HG03460 (cell line): ENCODE data around the gene ISG20.

Experiments used
- ATAC-seq: cut with Tn5 transposase; IDR thresholded peaks from one replicate; pipeline ENCODE4 v1.9.1; 2021; ENCODE audit not compliant: unreplicated experiment

Gene ISG20

DNA sequence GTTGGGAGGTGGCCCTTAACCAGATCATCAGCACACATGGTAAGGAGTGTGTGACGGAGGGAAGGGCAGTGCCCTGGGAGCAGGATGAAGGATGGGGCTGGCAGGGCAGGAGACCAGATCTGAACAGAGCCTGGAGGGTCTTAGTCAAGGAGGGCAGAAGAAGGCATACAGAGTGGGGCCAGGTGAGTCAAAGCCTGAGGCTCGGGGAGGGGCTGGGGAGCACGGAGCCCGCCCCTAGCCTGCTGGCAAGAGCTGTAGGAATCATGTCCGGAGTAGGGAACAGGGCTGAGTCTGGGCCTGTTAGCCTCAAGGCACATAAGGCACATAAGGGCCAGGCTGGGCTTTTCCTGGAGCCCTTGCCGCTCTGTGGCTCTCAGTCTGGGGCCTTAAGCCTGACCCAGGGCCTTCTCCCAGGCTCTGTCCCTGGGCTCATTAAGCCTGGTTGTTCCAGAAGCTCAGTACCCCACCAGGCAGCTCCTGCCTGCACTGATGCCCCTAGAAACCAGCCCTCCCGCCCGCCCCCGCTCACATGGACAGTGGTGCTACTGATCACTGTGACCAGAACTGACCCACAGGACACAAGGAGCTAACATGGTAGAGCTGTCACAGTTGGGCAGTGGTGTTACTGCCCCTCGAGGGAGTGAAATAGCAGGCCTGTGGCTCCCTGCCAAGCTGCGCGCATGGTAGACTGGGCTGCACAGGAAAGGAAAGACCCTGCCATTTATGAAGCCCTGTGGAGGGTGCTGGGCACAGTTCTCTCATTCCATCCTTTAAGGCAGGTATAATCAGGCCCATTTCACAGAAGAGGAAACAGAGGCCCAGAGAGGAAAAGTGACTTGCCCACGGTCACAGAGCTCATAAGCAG, 14.6 kb downstream of the ISG20 start:
- ATAC-seq, result no peak

DNA sequence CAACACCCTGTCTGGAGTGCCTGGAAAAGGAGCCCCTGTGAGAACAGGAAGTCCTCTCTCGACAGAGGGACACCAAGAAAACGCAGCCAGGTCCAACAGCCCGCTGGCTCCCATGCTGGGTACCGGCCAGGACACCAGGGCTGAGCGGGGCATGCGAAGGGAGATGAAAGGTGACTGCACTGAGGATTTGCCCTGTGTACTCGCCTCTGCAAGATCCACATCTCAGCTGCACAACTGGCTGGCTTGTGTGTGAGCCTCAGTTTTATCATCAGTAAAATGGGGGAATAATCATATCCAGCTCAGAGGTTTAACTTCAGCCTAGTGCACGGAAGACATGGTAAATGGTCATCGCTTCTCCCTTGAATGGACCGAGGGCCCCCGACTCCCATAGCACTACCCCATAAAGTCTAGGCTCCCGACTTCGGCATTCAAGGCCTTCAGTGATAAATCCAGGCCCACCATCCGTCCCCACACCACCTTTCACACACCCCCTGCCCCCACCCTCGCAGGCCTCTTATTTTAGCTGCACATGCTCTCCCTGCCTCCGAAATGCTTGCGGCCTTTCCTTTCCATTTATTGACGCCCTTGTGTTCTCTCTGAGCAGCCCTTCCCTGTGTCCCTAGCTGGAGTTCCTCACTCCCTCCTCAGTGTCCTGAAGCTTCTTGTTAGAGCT, 15.8 kb downstream of the ISG20 start:
- ATAC-seq, result no peak

DNA sequence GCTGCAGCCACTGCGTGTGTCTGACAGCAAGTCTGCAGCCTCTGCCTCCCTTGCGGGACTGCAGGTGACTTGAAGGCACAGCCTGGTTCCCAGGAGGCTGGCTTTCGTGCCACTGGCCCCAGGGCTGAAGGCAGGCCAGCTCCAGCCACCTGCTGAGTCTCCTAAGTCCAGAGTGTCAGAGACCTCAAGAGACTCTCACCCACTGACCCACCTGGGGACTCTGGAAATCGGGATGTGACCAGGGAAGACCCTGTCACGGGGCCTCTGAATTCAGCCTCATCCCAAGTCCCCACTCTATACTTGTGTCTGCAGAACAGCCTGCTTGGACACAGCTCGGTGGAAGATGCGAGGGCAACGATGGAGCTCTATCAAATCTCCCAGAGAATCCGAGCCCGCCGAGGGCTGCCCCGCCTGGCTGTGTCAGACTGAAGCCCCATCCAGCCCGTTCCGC, 16.3 kb downstream of the ISG20 start:
- ATAC-seq, result no peak

DNA sequence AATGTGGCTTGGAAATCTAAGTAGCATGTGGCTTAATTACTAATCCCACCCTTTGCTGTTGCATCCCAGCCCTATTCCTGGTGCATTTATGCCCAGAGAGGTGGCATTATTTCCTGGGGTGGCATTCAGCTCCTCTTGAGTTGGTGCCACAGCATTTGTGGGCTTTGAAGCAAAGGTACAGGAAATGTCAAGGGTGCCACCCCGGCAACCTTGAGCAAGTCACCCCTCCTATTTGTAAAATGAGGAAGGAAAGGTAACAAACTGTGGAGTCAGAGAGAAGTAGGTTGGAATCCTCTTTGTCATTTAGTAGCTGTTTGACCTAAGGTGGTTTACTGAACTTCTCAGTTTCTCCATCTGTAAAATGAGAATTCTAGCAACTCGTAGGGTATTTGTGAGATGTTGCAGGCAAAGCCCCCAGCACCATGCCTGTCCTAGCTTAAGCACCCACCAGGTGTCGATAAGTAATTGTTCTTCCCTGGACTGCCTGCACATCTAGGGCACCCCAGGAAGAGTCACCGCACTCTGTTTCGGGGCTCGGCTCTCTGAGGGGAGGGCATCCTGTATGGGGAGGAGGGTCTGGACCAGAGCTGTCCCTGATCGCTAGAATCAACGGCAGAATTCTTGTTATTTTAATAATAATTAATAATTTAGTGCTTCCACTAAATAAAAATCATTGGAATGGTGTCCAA, 17.1 kb downstream of the ISG20 start:
- ATAC-seq, result no peak

DNA sequence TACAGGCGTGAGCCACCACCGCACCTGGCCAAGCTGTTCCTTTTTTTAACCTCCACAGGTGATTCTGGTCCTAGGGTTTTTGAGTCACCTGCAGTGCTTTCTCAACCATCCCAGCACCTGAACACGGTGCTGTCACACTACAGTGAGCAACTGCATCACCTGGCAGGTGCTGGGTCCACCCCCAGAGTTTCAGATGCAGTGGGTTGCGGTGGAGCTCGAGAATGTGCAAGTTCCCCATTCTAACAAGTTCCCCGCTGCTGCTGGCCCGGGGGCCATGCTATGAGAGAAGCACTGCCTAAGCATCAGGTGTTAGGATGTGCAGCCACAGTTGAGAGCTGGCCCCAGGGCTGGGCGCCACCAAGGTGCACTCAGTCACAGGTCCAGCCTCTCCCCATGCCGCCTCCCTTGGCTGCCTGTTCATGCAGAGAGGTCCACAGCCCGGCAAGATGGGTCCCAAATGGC, 18.0 kb downstream of the ISG20 start:
- ATAC-seq, result peak; percentile 92

DNA sequence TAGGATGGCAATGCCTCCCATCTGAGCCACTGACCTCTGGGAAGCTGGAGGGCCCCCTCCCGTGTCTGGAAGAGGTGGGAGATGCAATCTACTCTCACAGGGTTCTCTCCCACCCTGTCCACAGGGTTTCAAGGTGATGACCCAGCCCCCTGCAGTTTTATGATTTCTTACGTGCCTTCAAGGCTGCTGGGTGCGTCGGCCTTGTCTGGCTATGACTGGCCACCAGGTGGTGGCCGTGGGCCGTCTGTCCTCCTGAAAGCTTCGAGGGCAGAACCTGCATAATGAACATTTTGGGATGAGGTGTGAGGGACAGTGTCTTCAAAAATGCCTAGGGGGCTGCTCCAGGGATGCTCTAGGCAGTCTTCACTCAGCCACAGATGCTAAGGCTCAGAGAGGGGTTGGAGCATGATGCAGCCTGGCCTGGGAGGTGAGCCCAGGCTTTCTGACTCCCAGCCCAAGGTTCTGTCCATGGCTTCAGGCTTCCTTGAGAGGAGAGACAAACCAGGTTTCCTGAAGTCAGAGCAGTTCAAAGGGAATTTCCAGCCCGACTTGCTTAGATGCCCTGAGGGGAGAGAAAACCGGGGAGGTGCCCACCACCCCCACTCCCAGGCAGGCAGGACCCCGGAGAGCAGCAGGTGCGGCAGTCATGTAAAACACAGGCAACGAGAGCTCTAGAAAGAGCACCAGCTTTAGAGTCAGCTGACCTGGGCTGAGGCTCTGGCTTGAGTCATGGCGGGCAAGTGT, 18.7 kb downstream of the ISG20 start:
- ATAC-seq, result no peak

DNA sequence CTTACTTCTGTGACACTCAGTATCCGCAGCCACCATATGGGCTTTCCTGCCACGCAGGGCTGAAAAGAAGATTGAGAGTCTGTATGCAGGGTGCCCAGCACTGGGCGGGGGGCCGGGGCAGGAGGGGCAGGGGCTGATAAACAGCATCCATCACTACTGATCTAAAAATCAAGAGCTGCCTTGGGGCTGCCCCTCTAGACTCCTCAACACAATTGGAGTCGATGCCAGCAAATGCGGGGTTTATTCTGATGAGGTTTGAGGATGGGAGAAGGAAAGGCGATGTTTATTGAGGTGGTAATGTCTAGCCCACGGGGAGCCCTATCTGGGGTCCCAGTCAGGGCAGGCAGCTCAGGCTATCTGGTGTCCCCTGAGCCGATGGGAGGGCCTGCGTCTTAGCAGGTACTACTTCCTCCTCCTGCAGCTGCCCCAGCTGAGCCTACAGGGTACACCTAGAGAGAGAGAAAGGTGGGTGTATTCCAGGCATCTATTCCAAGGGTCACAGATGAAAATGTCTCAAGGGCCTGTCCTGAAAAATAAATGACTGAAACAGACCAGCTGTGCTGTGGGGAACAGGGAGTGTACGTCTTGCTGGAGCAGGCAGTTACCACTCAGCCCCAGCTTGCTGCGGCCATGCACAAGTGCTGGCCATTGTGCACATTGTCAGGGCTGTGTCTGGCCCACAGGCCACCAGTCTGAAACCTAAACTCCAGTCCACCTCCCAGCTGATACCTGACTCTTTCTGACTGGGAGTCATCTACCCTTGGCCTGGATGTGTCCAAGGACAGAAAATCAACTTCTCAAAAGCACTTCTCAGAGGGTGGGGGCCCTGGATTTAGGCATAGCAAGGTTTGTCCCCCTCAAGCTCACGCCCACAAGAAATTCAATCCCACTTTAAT, 19.5 kb downstream of the ISG20 start:
- ATAC-seq, result no peak

DNA sequence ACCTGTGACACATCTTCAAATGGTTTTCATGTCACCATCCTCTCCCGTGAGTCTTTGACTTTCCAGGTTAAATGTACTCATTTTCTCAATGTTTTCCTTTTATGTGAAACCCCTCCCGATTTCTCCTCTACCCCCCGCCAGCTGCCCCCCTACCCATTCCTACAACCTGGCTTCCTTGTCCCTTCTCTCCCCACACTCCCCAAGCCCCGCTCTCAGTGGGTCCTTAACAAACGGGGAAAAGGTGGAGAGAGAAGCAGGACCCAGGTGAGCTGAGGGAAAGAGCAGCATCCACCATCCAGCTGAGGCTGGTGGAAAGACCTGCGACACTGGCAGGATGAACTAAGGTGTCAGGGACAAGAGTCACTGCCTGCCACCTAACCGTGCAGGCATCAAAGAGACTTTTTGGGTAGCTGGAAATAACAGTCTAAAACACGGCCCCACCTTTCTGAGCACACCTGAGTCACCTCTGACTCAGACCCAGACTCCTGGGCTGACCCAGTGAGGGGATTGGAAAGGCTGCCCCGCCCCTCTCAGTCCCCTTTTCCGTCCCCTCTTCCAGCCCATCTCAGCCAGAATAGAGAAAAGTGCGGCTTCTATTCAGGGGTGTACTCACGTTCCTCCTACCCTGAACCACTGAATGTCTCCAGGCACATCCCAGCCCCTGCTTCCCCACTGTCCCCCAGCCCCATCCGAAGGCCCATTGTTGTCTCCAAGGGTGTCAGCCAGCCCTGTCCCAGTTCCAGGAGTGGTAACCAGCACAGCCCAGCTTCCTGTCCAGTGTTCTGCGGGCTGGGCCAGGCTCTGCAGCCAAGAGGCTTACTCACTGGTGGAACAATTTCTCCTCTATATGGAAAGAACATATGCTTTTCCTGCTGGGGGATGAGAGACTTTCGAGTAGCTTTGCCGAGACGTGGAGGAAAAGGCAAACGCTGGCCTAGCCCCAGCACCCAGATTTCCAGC, 20.4 kb downstream of the ISG20 start:
- no peak for ATAC-seq

DNA sequence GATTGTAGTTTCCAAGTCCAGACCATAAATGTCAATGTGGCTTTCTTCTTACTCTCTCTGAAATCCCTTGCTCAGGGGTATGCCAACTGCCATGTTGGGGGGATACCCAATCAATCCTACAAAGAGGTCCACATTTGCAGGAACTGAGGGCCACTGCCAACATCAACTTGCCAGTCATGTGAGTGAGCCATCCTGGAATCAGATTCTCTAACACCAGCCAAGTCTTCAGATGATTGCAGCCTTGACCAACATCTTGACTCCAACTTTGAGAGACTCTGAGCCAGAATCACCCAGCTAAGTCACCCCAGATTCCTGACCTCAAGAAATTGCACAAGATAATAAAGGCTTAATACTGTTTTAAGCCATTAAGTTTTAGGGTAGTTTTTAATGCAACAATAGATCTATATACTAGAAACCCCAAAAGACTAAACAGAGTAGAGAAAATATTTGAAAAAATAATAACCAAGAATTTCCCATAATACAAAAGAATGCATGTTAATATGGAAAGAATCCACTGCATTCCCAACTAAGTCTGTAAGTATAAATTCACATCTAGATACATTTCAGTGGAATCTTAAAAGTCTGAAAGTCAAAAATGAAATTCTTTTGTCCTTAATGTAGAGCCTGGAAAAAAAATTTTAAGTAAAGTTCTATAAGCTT, 22.4 kb downstream of the ISG20 start:
- no peak for ATAC-seq

DNA sequence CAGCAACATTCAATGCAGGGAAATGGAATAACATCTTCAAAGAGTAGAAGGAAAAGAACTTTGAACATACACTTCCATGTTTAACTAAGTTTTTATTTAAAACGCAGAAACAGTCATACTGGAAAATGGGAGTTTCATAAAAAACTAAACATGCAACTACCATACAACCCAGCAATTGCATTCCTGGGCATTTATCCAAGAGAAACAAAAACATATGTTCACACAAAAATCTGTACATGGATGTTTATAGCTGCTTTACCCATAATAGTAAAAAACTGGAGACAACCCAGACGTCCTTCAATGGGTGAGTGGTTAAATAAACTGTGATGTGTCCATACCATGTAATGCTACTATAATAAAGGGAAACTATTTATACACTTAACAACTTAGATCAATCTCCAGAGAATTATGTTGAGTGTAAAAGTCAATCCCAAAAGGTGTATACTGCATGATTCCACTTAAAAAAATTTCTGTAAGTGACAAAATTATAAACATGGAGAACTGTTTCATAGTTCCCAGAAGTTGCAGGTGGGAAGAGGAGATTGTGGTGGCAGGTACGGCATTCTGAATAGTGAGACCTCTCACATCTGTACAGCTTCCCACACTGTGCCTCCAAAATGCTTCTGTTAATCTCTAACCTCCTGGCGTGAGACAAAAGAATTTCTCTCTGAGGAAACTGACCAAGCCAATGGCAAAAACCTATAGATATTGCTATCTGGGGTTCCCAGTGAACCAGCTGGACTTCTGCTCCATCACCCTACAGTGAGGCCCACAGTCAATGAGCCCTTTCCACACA, 23.1 kb downstream of the ISG20 start:
- ATAC-seq, result no peak

DNA sequence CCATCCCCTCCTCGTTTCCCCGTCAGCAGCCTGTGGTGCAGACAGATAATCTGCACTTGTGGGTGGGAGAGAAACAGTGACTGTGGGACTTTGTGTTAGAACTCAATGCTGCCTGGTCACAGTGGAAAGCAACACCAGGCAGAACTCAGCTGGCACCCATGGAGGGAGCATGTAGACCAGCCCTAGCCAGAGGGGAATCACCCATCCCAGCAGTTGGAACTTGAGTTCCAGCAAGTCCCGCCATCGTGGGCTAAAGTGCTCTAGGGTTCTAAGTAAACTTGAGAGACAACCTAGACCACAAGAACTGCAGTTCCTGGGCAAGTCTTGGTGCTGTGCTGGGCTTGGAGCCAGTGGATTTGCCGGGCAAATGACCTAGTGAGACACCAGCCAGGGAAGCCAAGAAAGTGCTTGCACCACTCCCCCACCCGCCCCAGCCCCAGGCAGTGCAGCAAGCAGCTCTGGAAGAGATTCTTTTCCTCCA, 24.4 kb downstream of the ISG20 start:
- no peak for ATAC-seq

DNA sequence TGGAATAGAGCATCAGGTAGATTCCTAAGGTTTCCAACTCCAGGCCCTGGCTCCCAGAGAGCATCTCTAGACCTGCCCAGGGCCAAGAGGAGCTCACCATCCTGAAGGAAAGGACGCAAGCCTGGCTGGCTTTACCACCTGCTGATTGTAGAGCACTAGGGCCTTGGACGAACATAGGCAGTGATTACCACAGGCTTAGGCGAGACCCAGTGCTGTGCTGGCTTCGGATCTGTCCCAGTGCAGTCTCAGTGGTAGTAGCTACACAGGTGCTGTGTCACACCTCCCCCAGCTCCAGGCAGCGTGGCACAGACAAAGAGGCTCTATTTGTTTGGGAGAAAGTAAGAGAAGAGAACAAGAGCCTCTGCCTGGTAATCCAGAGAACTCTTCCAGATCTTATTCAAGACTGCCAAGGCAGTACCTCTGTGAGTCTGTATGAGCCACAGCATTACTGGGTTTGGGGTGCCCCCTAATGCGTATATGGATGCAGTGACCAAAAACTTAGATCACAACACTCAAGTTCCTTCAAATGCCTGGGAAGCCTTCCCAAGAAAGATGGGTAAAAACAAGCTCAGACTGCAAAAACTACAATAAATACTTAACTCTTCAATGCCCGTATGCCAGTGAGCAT, 25.4 kb downstream of the ISG20 start:
- ATAC-seq, result no peak

DNA sequence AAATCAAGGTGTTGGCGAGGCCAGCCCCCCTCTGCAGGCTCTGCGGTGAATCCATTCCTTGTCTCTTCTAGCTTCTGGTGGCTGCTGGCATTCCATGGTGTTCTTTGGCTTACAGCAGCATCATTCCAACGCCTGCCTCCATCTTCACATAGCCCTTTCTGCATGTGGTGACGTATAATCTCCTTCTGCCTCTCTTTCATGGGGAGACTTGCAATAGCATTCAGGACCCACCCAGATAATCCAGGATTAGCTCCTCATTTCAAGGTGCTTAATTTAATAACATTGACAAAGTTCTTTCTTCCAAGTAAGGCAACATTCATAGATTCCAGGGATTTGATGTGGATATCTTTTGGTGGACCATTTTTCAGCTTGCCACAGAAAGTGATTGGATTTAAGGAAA, 35.8 kb downstream of the ISG20 start:
- no peak for ATAC-seq

DNA sequence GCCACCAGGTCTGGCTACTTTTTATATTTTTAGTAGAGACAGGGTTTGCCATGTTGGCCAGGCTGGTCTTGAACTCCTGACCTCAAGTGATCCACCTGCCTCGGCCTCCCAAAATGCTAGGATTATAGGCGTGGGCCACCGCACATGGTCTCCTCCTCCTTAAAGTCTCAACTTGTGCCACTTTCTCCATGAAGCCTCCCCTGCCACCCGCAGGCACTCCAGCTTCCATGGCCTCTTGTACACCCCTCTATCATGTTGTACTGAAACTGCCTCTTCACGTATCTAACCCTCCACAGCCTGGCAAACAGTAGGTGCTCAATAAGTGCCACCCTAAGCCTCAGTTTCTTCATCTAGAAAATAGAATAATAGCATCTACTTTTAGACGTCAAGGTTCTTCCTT, 39.9 kb downstream of the ISG20 start:
- no peak for ATAC-seq

DNA sequence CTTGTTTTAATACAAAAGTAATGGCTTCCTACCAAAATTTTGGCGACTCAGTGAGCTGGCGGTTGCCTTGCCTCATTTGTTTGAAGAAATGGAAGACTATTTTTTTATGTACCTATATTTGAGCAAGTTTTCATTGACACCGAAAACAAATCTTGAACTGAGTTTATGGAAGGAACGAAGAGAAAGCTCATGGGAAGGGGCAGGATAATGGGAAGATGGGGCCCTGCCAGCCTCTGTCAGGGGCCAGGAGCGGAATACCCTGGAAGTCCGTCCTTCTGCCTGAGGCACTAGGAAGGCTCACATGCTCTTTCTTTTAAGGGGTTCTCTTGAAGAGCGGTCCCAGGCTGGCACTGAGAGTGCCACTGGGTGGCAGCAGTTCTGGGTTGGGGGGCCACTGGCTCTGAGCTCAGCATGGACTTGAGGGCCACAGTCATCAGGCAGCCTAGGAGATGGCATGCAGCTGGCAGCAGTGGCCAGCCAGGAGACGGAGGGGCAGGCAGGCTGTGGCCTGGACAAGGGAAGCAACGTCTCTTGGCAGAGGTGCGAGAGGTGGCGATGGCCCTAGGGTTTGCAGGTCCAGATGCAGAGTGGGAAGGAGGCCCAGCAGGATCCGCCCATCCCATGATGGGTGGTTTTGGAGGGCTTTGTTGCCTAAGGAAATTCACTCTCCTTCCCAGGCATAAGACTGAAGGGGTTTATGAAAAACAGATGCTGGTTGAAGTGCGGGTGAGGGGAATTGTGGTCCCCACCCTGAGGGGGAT, 41.6 kb downstream of the ISG20 start:
- no peak for ATAC-seq

DNA sequence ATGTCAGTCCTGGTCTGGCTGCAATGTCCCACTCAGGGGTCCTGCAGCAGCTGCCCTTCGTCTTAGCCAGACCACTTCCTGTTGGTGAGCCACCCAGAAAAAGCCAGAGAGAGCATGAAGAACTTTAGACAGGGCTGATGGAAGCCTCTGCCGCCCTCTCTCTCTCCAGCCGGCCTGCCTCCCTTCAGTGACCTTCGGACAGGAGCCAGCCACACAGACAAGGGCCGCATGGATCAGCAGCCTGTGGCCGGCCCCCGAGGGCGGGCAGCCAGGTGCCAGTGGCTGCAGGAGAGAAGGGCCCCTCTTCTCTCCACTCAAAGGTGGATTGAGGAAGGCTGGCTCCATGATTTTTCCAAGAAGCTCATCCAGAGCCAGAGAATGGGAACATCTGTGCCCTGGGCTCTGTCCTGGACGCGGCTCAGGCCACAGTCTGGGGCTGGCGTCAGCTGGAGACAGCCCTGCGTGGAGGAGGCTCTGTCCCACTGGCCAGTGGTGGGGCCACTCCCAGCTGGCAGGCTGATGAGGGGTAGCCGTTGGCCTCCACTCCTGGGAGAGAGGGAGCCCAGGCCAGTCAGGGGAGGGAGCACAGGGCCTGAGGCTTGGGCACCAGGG, 42.9 kb downstream of the ISG20 start:
- no peak for ATAC-seq
